ENCODE data around the gene INPP5A. TPM values are rescaled to one million over a fixed set of nuclear protein-coding genes. Genes with fewer than 3 reads are reported as not detected.

INPP5A gene
- total and polyA plus RNA-seq, 2 of the 13 experiments (the other 11 are each of a cell fraction or from before 2014, with no cell fraction given), result 17.5 to 37.9 TPM

- Histone ChIP-seq H2AFZ (ENCODE audit: low read length) (no peak overlapping the region), H3K27me3 (ENCODE audit: control insufficient read depth in 1 of 2, insufficient read depth in 2 of 2, low read length in 2 of 2) (no peaks in the 10 kb centered on the region), H3K4me2 (ENCODE audit: low read depth, low read length) (no peak overlapping the region), H3K27ac (ENCODE audit: extremely low read length, insufficient read depth, low read length) (no peak overlapping the region), H4K20me1 (ENCODE audit: insufficient read depth, low read length) (peaks cover 6% of the 10 kb centered on the region; the same call in 1 of the 2 replicates), H3K36me3 (replicated peaks in 1 of 2; ENCODE audit: control insufficient read depth in 1 of 2, insufficient read depth in 2 of 2, low read length in 2 of 2) (peaks cover 0 to 1% of the 10 kb centered on the region in 2 experiments; a peak in 1 of 5 replicates), H3K4me1 (ENCODE audit: insufficient read depth, low read length) (no peaks in the 10 kb centered on the region), H3K9ac (ENCODE audit: insufficient read depth, low read depth, low read length) (no peak overlapping the region), H3K4me3 (replicated peaks in 1 of 3; ENCODE audit: insufficient read depth in 1 of 3, low read depth in 2 of 3, low read length in 3 of 3) (no peak overlapping the region), H3K79me2 (ENCODE audit: insufficient read depth, low read length) (no peaks in the 10 kb centered on the region), H3K9me3 (ENCODE audit: low read length) (no peaks in the 10 kb centered on the region)
- intact Hi-C loops (cut with micrococcal nuclease; ENCODE audit: unreplicated experiment) (loop anchor here (1.0 to 10.0 kb wide), 2 partner anchors 30 to 240 kb away; no protein-coding TSS in a partner anchor), in situ Hi-C loops (cut with HindIII; ENCODE audit: extremely low pct_ligation_motif_present, low pct_unique_long_range_greater_than_20kb) (loop anchor here (5.0 to 10.0 kb wide), 2 partner anchors 147 to 240 kb away; no protein-coding TSS in a partner anchor)
- ATAC-seq (peak; percentile 68), DNase-seq (ENCODE audit: low spot score) (peak; percentile 20), FAIRE-seq (peak; percentile 43)
- BruUV-seq (replicated peaks), result no TSS peak
- POLR2A ChIA-PET, result no interaction called here
- CTCF ChIA-PET (ENCODE audit: low intra/inter-chr PET ratio, low total read pairs), result interaction anchor here (1.2 to 1.9 kb wide), 3 partner anchors 139 to 231 kb away, joined by 4 to 9 read pairs (median 5); no protein-coding TSS in a partner anchor
- 62% methylated on average over 33 of the region's 48 CpGs for WGBS (ENCODE audit: low lambda C conversion rate)
- TF ChIP-seq STAG1 (CRISPR knock-in tag; IDR thresholded peaks at IDR 0.05) (peak; percentile 86), HDAC6 (IDR thresholded peaks at IDR 0.05; ENCODE audit: low read depth, low read length) (no peak), RAD21 (CRISPR knock-in tag; IDR thresholded peaks at IDR 0.05) (peak; percentile 86), ZNF687 (CRISPR knock-in tag; IDR thresholded peaks at IDR 0.05) (peak; percentile 22; the same call in 1 of the 2 replicates), TIGD3 (CRISPR knock-in tag; IDR thresholded peaks at IDR 0.05; ENCODE audit: borderline replicate concordance) (no peak), AGO1 (IDR thresholded peaks at IDR 0.05; ENCODE audit: low read depth, low read length, poor library complexity, severe bottlenecking) (peak; percentile 51), CERS6 (CRISPR knock-in tag; IDR thresholded peaks at IDR 0.05) (no peak), ZNF121 (CRISPR knock-in tag; IDR thresholded peaks at IDR 0.05) (peak; percentile 24; the same call in 1 of the 2 replicates), SMC3 (IDR thresholded peaks at IDR 0.05; ENCODE audit: low read length) (peak; percentile 26; the same call in 1 of the 2 replicates), ZNF580 (CRISPR knock-in tag; IDR thresholded peaks at IDR 0.05; ENCODE audit: borderline replicate concordance, low read depth) (no peak), CTCF (CRISPR knock-in tag; IDR thresholded peaks at IDR 0.05) (peak; percentile 92), AHR (CRISPR knock-in tag; IDR thresholded peaks at IDR 0.05) (no peak), RBM39 (IDR thresholded peaks at IDR 0.05; ENCODE audit: low read depth, low read length, poor library complexity, severe bottlenecking) (peak; percentile 34)
Observed at GRCh38 chr10:132654708-132655661, 117.4 kb downstream of the INPP5A start.

Measured in HepG2 (cell line).